Left hindlimb (tissue), 1 donor: ENCODE results near the gene UACA.
"Not testable (repeated sequence)": the region's sequence is repeated elsewhere in the genome, so short reads cannot be mapped to it uniquely, and the experiment has no call there.

Experiments
- DNase-seq: peaks from one replicate; pipeline ENCODE4 v3.0.0-alpha.2; 2018

UACA gene

GRCh38 chr15:70750203-70750869 is 13.0 kb downstream of the UACA start:
- no peak for DNase-seq

GRCh38 chr15:70748281-70748747 is 15.0 kb downstream of the UACA start:
- no peak for DNase-seq

DNA sequence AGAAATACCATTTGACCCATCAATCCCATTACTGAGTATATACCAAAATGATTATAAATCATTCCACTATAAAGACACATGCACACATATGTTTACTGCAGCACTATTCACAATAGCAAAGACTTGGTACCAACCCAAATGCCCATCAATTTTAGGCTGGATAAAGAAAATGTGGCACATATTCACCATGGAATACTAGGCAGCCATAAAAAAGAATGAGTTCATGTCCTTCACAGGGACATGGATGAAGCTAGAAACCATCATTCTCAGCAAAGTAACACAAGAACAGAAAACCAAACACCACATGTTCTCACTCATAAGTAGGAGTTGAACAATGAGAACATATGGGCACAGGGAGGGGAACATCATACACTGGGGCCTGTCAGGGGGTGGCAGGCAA is 16.8 kb downstream of the UACA start:
- not testable (repeated sequence) for DNase-seq

GRCh38 chr15:70742928-70743327 is 20.4 kb downstream of the UACA start:
- DNase-seq: no peak

DNA sequence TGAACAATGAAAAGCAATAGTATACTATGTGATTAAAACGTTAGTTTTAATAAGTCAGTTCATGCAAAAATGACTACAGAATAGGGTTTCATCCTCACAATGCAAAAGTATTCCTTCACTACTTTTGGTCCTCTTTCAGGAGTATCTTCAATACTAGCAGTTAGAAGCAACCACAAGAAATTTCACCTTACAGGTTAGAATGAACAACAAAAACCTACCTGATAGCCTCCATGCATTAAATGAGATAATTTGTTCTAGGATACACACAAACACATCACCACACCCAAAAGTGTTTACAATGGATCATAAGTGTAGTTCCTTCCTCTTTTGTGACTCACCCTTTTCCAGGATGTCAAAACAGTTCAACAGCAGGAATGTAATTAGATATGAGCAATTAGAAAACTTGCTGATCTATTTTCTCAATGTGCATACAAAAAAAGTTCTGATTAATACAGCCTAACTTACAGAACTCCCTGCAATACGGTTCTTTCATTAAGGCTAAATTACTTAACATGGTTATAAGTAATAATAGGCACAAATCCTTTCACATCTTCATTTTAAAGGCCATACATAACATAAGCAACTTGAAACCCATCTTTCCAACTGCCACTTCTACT is 21.6 kb downstream of the UACA start:
- no peak for DNase-seq

GRCh38 chr15:70741107-70741531 is 22.2 kb downstream of the UACA start:
- peak; percentile 37 for DNase-seq

- not testable (repeated sequence) for DNase-seq
Measured at GRCh38 chr15:70735040-70735439, 28.3 kb downstream of the UACA start.

DNA sequence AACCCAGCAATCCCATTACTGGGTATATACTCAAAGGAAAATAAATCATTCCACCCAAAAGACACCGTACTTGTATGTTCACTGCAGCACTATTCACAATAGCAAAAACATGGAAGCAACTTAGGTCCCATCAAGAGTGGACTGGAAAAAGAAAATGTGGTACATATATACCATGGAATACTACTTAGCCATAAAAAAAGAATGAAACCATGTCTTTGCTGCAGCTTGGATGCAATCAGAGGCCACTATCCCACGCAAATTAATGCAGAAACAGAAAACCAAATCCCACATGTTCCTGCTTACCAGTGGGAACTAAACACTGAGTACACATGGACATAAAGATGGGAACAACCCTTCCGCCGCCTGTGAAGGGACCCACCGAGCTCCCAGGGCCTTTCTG is 34.2 kb downstream of the UACA start:
- no peak for DNase-seq

DNA sequence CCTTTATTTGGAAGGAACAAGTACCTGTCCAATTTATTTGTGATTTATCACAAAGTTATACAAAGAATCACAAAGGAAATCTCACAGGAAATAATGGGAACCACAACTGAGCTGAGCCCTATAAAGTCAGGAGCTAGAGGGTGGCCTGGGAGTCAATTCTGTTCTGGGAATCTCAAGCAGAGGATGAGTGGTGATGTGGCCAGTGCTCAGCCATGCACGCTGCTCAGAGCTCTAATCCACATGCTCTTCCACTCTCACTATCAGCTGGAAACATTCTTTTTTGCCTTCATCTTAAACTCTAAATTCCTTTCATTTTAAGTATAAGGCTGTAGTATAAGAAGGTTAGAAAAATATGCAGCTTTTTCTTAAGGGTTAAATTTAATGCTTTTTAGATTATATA is 36.6 kb downstream of the UACA start:
- DNase-seq: no peak

- no peak for DNase-seq
Measured at GRCh38 chr15:70723927-70724326, 39.4 kb downstream of the UACA start.

- DNase-seq: no peak
Measured at GRCh38 chr15:70723122-70723422, 40.3 kb downstream of the UACA start.

GRCh38 chr15:70722266-70723121 is 40.9 kb downstream of the UACA start:
- DNase-seq: no peak

GRCh38 chr15:70720228-70721016 is 42.9 kb downstream of the UACA start:
- no peak for DNase-seq

GRCh38 chr15:70717237-70717793 is 46.0 kb downstream of the UACA start:
- no peak for DNase-seq

DNA sequence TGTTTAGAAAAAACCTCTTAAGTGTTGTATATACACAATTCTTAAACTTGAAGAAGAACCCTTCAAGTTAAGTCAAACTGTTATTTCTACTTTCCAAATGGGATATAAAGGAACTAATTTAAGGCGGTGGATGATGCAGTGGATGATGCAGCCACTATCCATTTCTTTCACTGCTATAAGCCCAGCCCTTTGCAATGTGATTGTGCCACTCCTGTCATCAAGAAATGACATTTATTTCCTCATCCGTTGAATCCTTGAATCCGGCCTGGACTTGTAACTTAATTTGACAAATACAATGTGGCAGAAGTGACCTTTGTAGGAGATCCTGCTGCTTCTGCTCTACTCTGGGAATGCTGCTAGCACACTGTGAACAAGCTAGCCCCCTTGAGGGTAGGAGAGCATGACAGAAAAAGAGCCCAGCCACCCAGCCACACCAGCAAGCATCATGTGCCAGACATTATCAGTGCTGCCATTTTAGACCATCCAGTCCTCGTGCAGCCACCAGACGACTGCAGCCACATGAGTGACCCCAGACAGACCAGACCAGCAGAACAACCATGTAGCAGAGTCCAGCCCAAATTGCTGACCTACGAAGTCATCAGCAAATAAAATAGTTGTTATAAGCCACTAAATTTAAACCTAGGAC is 47.4 kb downstream of the UACA start:
- no peak for DNase-seq

DNA sequence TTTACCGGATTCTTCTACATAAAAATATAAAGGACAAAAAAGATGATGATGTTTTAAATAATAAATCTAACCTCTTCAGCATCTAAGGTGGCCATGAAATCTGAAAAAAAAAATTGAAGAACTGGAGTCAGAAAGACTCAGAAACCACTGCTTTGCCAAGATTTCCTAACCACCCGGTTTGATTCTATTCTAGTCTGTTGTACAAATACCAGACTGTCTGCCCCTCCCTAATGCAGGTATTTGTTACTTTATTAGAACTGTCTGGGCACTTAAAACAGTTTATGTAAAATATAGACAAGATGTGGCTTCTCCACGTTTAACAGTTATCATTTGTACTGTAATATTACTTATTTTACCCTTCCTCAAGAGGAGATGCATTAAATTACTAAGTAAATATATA is 48.8 kb downstream of the UACA start:
- no peak for DNase-seq

GRCh38 chr15:70714015-70714414 is 49.3 kb downstream of the UACA start:
- no peak for DNase-seq

DNA sequence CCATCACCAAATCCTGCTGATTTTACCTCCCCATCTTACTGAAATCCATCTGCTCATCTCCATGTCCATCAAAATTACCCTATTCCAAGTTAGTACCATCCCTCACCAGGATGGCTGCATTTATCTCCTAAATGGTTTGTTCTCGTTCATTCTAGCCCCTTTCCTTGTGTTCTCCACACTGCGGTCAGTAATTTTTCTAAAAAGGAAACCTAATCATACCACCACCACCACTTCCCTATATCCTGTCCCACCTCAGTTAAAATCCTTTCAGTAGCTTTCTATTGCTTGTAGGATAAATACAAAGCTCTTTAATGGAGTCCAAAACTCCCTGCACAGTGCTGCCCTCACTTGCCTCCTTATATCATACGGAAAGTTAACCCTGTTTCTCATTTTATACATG is 51.1 kb downstream of the UACA start:
- DNase-seq: no peak

DNA sequence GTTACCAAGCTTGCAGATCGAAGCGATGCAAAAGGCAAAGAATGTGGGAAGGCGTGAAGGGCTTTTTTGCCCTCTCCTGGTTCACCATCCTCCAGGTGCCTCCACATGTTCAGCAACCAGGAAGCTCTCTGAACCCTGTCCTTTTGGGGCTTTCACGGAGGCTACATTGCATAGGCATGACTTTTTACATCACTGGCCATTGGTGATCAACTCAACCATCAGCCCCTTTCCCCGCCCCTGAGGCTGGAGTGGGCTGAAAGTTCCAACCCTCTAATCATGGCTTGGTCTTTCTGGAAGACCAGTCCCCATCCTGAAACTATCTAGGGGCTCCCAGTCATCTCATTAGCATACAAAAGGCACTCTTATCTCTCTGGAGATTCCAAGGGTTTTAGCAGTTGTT is 52.6 kb downstream of the UACA start:
- no peak for DNase-seq

DNA sequence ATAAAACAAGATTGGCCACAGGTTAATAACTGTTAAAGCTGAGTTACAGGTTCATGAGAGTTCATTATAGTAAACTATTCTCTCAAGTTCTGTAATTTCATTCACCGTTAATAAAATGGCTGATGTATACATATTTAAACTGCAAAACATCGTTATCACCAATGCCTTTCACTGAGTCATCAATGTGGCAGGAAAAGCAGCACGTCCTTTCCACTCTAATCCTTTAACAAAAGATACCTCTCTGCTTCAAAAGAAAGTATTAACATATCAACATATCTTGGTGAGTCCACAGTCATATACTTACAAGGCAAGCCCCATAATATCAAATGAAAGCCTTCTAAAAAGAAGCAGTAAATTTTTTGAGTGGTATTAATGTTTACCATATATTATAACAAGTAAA is 54.5 kb downstream of the UACA start:
- DNase-seq: no peak

GRCh38 chr15:70707686-70708300 is 55.6 kb downstream of the UACA start:
- DNase-seq: no peak

DNA sequence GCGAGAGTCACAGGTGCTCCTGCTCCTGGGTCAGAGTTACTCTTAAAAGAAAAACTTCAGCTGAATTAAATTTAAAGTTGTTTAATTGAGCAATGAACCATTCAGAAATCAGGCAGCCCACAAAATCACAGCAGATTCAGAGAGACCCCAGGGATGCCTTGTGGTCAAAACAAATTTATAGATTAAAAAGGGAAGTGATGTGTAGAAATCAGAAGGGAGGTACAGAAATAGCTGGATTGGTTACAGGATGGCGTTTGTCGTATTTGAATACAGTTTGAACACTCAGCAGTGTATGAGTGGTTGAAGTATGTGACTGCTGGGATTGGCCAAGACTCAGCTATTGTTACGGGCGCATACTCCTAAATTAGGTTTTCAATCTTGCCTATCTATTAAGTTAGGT is 58.6 kb downstream of the UACA start:
- no peak for DNase-seq
